Nephron progenitor cell (in vitro differentiated cells): ENCODE results near the gene GNL2.

ENCODE experiments used
- DNase-seq: peaks from one replicate; pipeline ENCODE4 v3.0.0; 2021
- H3K27ac Mint-ChIP-seq: 2 replicates; pipeline ENCODE4 v1.8.0; 2021; ENCODE audit warnings: mild to moderate bottlenecking, moderate library complexity, mixed read lengths
- H3K27me3 Mint-ChIP-seq: 2 replicates; pipeline ENCODE4 v1.8.0; 2021; ENCODE audit warnings: mild to moderate bottlenecking, low read depth, mixed read lengths; ENCODE audit not compliant: poor library complexity
- H3K36me3 Mint-ChIP-seq: 2 replicates; pipeline ENCODE4 v1.8.0; 2021; ENCODE audit warnings: low read depth, mixed read lengths
- H3K4me1 Mint-ChIP-seq: 2 replicates; pipeline ENCODE4 v1.8.0; 2021; ENCODE audit warnings: mixed read lengths
- H3K4me3 Mint-ChIP-seq: 2 replicates; pipeline ENCODE4 v1.8.0; 2021; ENCODE audit warnings: mild to moderate bottlenecking, moderate library complexity, mixed read lengths
- H3K9me3 Mint-ChIP-seq: 2 replicates; pipeline ENCODE4 v1.8.0; 2021; ENCODE audit warnings: mild to moderate bottlenecking, moderate library complexity, mixed read lengths
- CTCF ChIP-seq: fragments of 200-600 bp; sonication (generic); IDR thresholded peaks from 2 replicates; pipeline ENCODE4 v1.5.0; 2021; ENCODE audit warnings: antibody characterized with exemption

GNL2 gene

GRCh38 chr1:37517569-37517968 is 78.2 kb downstream of the GNL2 start:
- Mint-ChIP-seq H3K27ac (no peak overlapping the region), H3K4me3 (no peak overlapping the region), H3K4me1 (peaks cover 37% of the 10 kb centered on the region), H3K36me3 (peaks cover 5% of the 10 kb centered on the region), H3K9me3 (peaks cover 4% of the 10 kb centered on the region), H3K27me3 (peaks cover 16% of the 10 kb centered on the region)
- DNase-seq, result no peak
- no peak for TF ChIP-seq CTCF
